Sciatic nerve (tissue), 2 donors: ENCODE results near the gene DHX9. TPM values are rescaled to one million over a fixed set of nuclear protein-coding genes. Genes with fewer than 3 reads are reported as not detected.

ENCODE experiments used
- ATAC-seq: fragments of 200-7000 bp; cut with Tn5 transposase; one replicate; pipeline ENCODE4 v1.9.1; 2020; ENCODE audit warnings: mild to moderate bottlenecking, moderate library complexity
- DNase-seq: peaks from one replicate; pipeline ENCODE4 v3.0.0-alpha.2; 2020; ENCODE audit warnings: low spot score
- intact Hi-C: fragments of 100-400 bp; cut with DNase I; formaldehyde crosslinking; loops from one replicate; pipeline ENCODE4 v1.14.2; 2022
- total RNA-seq: library from RNA; stranded (reverse); fragmentation: NEBNext Ultra II Directional; extraction: Animal tissue kit (Norgen Biotek cat#: 25700); gene quantifications from one replicate; pipeline ENCODE4 v1.2.1, GENCODE V29; 2021
- donor health status: DM: no; HTN: no; CAD: no.
- donor health status: DM: no; HTN: no; CAD: no.

DHX9 gene
- 127 TPM for total RNA-seq

DNA sequence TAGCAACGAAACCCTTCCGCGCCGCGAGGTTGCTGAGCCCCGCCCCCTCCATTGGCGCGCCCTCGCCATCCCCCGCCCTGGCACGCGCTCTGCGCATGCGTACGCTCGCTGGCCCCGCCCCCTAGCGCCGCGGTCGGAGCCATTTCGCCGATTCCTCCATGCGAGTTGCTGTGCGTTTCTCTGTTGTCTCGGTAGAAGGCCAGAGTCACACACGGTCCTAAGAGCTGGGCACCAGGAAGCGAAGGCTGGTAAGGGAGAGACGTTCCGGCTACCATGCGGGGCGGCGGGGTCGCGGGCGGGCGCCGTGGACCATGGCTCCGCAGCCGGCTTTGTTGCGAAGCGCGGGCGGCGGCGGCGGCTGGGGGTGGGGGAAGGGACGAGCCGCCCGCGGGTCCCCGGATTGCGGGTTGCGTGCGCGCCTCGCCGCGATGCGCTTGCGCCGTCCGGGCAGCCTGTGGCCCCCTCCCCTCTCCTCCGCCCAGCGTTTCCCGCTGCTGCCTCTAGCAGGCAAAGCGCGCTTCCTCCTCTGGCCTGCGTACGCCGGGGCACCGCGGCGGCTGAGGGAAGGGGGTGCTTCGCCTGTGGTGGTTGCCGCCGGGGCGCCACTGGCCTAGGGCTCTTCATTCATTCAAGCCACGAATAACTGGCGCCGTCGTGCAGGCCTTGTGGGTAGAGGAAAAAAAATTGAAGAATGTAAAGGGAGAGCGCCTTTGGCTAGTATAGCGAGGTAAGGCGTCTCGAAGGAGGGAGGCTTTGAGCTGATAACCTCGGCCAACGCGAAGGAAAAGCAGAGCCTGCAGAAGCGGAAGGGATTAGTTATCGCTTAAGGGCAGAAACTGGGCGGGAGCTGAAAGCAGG is at the start of gene DHX9:
TSS of gene DHX9 (plus strand) at position 139 of the 858 bp plus-strand sequence. CDS start 3,220 bp downstream, outside the sequence.
- intact Hi-C loops, result loop anchor here (5.0 kb wide), 1 partner anchor 1568 kb away; no protein-coding TSS in a partner anchor
- ATAC-seq (peak; percentile 95), DNase-seq (peak; percentile 97)

DNA sequence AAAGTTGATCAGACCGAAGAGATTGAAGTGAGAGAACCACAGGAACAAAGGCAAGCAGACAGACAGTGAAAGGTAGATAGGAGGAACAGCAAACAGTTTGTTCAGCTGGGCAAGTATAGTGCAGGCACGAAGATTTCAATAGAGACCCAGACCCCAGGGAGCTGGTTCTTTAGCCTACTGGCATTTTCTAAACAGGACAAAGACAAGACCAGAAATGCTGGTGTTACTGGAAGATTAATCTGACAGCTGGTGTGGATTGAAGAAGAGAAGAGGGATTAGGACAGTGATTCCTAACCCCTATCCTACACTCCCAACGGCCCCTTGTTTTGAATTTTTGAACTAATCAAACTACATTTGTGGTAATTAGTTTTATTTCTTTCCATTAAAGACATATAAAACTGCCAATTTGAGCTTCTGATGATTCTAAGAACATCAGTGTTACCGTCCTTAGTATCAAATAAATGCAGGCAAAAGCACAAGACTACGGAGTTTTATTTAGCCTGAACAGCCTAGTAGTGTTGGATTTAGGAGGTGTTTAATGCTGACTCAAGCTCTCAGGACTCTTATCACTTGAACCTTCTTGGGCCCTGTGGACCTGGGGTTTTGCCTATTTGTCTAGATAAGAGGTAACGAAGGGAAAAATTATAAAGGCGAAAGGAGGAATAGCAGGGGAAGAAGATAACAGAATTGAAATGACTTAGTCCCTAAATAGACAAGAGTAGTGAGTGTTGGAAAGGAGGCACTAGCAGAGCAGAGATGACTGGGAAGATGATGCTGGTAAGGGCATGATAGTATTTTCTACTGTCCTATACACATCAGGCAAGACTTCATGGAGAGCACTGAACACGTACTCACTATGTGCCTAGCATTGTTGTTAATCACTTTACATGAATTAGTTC is 47.6 kb upstream of the DHX9 start:
- no peak for DNase-seq
- ATAC-seq, result no peak
- intact Hi-C loops, result no loop called here

DNA sequence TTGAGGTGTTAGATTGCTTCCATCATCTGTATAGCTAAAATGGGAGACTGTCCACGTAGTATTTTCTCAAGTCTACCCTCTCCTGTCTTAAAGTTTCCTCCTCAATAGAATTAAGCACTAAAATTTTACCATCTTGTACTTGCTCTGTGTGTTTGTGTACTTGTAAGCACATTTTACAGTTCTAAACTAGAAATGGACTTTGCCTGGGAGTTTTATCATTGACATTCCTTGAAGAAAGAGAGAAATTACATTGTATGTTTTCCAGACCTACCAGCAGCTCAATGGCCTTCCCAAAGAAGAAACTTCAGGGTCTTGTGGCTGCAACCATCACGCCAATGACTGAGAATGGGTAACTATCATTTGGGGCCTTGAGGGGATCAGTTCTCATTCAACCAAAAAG is 45.1 kb upstream of the DHX9 start:
- intact Hi-C loops, result no loop called here
- ATAC-seq, result no peak
- DNase-seq, result no peak

DNA sequence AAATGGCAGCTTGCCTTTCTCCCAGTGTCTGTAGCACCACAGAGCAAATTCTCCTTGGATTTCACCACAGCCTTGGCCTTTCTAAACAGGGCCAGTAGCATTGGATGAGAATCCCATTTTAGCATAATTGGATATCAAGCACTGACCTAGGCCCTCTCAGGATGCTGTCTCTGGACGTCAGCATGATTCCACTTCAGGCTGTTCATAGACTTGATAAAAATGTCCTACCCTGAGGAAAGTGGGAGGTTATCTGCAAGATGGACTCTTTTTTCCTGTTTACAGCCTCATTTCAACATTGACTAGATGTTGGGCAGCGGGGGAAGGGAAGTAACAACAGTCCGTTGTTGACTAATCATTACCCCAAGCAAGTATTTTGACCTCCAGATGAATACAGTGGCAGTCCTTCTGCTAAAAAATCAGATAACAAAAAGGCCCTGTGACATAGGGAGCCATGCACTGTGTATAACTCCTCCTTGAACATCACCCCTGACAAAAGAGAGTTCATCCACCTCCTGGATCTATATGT is 44.4 kb upstream of the DHX9 start:
- intact Hi-C loops, result no loop called here
- DNase-seq (no peak), ATAC-seq (no peak)

DNA sequence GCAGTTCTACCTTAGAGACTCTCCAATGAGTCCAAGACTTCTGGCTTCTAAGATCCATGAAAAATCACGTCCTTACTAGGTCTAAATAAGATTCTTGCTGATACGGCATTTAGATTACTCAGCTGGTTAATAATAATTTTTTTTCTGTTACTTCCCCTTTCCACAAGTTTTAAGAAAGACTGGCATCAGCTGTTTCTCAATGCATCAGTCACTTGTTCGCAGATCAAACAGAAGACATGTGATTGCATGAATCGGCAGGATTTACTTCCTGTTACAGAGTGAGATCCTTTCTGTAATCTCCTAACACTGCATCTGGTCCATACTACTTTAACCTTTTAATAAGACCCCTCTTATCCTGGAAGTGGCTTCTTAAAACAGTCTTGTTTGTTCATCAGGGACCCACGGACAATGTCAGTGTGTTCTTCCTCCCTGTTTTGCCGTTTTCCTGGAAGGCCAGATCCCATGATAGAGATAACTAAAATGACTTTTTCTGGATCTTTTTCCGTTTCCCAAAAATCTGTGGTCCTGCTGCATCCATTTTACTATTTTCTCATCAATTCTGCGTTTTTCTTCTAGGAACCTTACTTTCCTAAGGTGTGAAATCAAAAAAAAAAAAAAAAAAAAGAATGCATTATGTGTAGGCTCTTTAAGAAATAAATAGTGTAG is 43.5 kb upstream of the DHX9 start:
- intact Hi-C loops, result no loop called here
- DNase-seq, result no peak
- ATAC-seq, result peak; percentile 75

DNA sequence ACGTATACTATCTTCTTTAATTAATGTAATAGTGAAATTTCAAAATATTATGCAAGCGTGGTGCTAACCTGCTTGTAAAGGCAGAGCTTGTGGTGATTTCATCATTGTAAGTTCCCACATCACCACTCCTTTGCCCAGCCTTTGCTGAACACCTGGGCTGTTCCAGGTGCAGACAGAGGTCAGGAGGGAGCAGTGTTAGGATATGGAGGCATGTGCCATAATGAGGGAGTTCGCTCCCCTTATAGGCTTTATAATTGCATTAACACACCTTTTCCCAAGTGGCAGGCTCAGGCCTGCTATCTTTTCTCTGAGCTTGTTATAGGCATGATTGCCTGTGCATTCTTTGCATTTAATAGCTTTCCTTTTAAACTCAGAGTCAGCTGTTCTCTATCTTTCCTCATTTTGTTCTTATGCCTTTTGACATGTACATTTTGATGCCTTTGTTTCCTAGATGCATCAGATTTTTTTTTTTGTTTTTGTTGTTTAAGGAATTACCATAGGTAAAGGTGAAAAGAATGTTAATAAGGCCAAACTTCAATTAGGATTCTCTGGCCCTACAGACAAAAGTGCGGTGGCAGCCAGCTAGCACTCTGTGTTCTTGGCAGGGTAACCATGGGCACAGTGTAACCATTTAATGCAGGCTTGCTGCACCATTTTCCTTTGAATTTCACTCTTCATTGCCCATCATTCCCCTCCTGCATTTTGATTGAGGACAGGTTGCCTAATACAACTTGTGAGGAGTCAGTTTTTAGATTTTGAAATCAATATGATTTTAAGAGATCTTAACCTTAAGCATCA is 36.9 kb upstream of the DHX9 start:
- intact Hi-C loops, result no loop called here
- ATAC-seq (no peak), DNase-seq (no peak)

DNA sequence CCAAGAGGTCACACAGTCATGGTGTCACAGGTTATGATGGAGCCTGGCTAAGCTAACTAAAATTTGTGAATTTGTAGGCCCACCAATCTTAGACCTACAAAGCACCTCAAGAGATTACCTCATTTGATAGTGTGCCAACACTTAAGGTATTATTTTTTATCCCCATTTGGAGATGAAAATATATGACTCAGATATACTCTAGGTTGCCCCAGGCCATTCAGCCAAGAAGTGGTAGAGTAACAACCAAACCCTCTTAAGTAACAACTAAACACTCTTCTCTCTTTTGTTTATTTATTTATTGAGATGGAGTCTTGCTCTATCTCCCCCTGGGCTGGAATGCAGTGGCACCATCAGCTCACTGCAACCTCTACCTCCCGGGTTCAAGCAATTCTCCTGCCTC is 35.3 kb upstream of the DHX9 start:
- DNase-seq (no peak), ATAC-seq (no peak)
- intact Hi-C loops, result no loop called here

DNA sequence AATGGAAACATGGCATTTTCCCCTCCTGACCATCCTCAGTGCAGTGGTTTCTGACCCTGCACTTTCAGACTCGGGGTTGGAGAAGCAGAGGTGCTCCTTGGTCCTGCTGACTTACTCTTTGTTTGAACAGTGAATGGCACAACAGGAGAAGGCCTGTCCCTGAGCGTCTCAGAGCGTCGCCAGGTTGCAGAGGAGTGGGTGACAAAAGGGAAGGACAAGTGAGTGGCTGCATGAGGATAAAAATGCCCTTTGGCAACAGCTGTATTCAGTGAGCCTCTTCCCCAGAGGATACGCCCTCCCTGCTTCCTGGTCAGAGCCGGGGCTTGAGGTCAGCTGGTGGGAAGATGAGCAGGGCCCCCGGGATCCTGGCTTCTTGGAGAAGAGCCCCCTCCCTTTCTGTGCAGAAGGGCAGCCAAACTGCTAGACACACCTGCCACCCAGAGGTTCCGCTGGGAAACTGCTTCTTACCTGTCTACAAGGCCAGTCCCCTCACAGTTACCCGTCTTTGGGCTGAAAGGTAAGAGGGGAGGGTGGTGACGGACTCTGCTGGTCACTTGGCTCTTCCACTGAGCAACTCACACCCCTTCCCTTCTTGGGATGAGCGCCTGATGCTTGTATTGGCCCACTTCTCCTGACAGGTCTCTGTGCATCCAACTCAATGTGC is 33.0 kb upstream of the DHX9 start:
- intact Hi-C loops, result no loop called here
- ATAC-seq (no peak), DNase-seq (no peak)

DNA sequence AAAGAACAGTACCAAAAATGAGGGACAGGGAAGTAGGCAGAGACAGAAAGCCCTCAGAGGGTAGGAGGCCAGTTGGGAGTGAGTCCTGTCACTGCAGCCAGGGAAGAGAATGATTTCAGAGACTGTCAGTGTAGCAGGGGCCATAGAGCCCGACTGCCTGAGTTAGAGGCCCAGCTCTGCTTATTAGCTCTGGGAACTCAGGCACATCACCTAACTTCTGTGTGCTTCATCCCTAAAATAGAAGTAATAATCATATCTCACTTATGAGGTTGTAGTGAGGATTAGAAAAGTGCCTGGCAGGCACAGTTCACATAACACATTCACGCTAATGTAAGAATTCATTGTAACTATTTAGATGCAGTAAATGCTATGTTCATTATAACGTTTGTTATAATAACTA is 31.2 kb upstream of the DHX9 start:
- no peak for DNase-seq
- intact Hi-C loops, result no loop called here
- ATAC-seq, result no peak

DNA sequence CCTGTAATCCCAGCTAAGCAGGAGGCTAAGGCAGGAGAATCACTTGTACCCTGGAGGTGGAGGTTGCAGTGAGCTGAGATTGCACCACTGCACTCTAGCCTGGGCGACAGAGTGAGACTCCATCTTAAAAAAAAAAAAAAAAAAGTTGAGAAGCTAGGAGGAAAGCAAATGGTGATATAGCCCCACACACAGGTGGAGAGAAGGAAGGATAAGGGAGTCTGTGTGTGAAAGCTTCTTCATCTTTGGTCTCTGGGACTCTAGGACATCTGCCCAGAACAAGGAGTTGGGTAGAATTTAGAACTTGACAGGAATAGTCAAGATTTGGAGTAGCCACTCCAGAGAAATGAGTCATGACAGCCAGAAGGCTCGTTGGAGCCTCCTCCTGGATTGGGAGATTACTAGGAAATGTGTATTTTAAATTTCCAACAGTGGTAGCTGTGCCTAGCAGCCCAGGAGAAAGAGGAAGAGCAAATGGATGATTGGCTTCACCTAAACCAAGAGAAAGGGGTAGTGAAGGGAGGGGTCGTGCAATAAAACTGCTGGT is 29.7 kb upstream of the DHX9 start:
- intact Hi-C loops, result no loop called here
- ATAC-seq, result no peak
- no peak for DNase-seq

DNA sequence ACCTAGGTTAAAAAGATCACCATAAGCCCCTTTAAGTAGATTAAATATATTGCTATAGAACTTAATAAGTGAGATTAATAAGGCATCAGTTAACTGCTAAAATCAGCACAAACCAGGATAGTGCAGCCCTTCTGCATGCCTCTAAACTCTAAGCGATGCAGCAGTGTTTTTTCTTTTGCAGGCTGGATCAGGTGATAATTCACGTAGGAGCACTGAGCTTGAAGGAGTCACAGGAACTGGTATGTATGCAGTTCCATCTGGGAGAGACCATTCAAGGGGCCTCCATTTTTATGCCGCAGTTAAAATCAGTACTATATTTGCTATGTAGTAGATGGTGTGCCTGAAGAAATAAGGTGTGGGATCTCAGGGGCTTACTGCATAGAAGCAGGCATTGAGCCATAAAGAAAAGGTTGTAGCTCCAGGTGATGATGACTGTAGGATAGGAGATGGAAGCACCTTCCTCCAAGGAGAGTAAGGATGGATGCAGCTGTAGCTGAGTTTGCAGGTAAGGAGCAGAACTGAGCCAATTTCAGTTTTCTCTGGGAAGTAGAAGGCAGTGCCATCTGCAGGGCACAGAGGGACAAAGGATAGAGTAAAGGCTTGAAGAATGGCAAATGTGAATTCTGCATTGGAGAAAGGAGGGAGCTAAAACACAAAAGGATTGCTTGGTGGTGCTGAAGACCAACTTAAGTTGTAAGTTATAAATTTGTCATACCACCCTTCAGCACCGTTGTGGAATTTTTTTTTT is 27.0 kb upstream of the DHX9 start:
- intact Hi-C loops, result no loop called here
- no peak for ATAC-seq
- DNase-seq, result no peak

DNA sequence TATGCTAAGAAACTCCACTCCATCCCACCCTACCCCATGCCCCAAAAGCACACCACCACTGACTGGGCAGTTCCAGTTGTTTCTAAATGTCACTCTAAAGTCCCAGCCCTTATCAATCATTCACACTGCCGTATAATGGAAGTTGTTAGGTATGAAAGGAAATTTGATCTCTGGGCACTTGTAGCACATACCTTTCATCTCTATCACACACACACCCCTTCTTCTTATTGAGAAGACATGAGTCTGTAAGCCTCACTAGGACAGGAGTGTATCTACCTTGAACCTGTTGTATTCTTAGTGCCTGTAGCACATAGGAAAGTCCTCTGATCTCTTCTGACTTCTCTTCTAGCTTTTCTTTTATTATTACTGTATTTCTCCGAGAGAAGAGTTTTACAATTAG is 22.3 kb upstream of the DHX9 start:
- DNase-seq, result no peak
- no peak for ATAC-seq
- intact Hi-C loops, result no loop called here

DNA sequence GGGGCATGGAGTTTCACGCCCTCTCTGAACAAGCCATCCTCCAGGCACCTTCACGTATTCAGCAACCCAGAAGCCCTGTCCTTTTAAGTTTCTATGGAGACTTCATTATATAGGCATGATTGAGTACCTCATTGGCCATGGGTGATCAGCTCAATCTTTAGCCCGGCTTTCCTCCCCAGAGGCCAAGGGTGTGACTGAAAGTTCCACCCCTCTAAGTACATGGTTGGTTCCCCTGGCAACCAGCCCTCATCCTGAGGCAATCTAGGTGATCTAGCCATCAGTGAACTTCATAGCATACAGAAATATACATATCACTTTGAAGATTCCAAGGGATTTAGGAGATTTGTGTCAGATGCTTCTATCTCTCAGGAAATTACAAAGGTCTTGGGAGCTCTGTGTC is 21.3 kb upstream of the DHX9 start:
- no peak for ATAC-seq
- intact Hi-C loops, result no loop called here
- DNase-seq, result no peak

DNA sequence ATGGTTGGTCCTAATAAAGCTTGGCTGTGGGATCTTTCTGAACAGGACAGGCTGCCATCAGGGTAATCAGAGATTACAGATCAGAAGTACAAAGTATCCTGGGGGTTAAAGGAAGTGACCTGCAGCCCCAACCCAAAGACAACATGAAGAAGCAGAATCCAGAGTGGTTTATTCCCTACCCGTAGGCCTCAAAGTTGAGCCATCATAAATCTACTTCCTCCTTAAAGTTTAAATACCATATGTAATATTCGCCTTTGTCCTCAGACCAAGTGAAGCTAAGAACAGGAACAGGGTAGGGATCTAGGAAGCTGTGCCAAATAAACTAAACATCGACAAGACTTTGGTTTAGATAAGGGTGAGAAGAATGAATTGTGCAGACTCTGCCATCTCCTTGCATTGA is 15.9 kb upstream of the DHX9 start:
- intact Hi-C loops, result no loop called here

DNA sequence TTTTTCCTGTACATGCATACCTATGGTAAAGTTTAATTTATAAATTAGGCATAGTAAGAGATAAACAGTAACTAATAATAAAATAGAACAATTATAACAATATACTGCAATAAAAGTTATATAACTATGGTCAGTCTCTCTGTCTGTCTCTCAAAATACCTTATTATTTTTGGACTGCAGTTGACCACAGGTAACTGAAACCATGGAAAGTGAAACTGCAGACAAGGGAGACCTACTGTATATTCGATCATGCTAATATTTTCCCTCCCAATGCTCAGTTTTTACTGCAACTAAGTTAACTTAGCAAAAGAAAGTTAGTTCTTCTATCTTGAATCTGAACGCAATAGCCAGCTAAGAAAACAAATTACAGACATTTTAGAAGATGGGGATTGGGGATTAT is 12.3 kb upstream of the DHX9 start:
- intact Hi-C loops, result no loop called here
- DNase-seq (no peak), ATAC-seq (no peak)

More for the DNA sequence above, 15.9 kb upstream of the DHX9 start:
- no peak for ATAC-seq
- no peak for DNase-seq

DNA sequence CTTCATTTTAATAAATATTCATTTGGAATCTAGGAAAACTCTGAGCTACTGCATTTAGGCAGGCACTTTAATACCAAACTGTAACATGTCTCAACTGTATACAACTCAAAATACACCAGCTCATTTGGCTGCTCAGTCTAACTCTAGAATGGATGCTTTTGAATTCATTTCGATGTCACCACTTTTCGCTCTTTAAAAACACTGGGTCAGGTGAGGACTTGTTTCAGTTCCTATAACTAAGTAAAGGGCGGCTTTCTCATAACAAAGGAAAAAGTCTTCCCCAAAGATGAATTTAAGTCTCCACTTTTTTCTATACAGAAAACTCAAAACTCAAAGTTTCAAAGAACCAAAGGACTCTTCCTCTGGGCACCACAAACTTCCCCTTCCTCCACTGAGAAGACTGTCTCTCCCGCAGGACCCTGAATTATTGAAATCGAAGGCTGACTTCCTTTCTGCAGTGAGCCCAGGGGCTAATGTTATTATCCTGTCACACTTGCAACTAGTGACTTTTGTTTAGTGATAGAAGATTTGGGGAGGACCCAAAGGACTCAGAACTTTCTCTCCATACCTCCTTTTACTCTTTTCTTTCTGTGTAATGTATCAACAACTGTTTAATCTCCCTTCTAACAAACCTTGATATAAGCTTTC is 9.7 kb upstream of the DHX9 start:
- DNase-seq (no peak), ATAC-seq (no peak)
- intact Hi-C loops, result no loop called here

DNA sequence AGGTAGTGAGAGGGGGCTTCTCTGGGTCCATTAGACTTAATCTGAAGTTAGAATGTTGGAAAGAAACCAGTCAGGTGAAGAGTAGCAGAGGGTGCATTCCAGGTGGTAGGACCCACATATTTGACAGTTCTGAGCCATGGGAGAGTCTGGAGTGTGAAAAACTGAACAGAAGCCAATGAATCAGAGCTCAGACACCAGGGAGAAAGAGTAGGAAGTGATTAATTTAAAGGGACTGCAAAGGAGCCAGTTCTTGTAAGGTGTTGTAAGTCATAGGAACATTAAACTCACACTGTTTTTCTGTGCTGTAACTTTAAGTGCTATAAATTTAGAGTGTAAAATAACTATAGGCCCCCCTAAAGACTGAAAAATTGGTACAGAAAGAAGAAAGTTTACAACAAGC is 5.9 kb upstream of the DHX9 start:
- no peak for DNase-seq
- ATAC-seq, result no peak
- intact Hi-C loops, result no loop called here
